ENCODE measurements around the gene GTF2E1. TPM values are rescaled to one million over a fixed set of nuclear protein-coding genes. Genes with fewer than 3 reads are reported as not detected.
"Not testable (repeated sequence)": the region's sequence is repeated elsewhere in the genome, so short reads cannot be mapped to it uniquely, and the experiment has no call there.

The GTF2E1 gene
- total RNA-seq, 4 donors from 2014 or later: 11.3 to 25.5 (median 17.2) TPM

DNA sequence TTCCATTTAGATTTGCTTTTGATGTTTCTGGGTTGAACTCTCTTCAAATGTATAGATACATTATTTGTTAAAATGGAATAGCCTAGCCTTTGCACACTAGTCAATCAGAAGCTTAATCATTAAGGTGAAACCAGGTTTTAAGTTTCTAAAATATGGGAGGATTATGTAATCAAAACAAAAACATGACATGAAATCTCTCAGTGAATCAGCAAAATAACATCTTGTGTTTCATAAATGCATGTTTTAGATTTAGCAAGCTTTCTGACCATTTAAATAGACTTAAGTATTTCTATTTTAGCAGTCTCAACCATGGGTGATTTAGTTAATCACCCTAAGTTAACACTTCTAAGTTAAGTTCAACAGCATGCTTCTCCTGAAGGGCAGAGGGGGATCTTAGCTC lies 11.3 kb downstream of the GTF2E1 start:
- Histone ChIP-seq H3K4me1 (no peaks in the 10 kb centered on the region), H3K27ac (no peak overlapping the region), H3K4me3 (replicated peaks in 1 of 3) (no peak overlapping the region), H3K9me3 (no peaks in the 10 kb centered on the region), H3K36me3 (peaks cover 0 to 2% of the 10 kb centered on the region in 2 donors), H3K27me3 (no peaks in the 10 kb centered on the region)
- TF ChIP-seq POLR2A (IDR thresholded peaks at IDR 0.05): no peak
- TF ChIP-seq, protein P1, sequence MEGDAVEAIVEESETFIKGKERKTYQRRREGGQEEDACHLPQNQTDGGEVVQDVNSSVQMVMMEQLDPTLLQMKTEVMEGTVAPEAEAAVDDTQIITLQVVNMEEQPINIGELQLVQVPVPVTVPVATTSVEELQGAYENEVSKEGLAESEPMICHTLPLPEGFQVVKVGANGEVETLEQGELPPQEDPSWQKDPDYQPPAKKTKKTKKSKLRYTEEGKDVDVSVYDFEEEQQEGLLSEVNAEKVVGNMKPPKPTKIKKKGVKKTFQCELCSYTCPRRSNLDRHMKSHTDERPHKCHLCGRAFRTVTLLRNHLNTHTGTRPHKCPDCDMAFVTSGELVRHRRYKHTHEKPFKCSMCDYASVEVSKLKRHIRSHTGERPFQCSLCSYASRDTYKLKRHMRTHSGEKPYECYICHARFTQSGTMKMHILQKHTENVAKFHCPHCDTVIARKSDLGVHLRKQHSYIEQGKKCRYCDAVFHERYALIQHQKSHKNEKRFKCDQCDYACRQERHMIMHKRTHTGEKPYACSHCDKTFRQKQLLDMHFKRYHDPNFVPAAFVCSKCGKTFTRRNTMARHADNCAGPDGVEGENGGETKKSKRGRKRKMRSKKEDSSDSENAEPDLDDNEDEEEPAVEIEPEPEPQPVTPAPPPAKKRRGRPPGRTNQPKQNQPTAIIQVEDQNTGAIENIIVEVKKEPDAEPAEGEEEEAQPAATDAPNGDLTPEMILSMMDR (IDR thresholded peaks at IDR 0.05): no peak
- no peak for DNase-seq
- intact Hi-C loops (cut with DNase I): no loop called here

DNA sequence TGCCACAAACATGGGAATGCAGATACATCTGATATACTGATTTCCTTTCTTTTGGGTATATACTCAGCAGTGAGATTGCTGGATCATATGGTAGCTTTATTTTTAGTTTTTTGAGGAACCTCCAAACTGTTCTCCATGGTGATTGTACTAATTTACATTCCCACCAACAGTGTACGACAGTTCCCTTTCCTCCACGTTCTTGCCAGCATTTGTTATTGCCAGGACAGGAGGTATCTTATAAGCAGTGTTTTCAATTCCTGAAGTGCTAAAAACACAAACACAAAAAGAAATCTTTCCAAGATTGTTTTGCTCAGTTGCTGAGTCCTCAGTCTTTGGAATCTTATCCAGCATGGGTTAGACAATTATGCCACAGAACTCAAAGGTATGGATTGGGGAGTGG lies 13.5 kb downstream of the GTF2E1 start:
- WGBS, 2 donors: 80 to 82% methylated on average over 2 of the region's 2 CpGs
- H3K4me1 ChIP-seq: no peaks in the 10 kb centered on the region
- no peaks in the 10 kb centered on the region for H3K27me3 ChIP-seq
- intact Hi-C loops (cut with DNase I): no loop called here
- TF ChIP-seq, protein P1 (IDR thresholded peaks at IDR 0.05): no peak
- H3K4me3 ChIP-seq (replicated peaks in 1 of 3): no peak overlapping the region
- no peak overlapping the region for H3K27ac ChIP-seq
- no peak for DNase-seq
- no peaks in the 10 kb centered on the region for H3K9me3 ChIP-seq
- peaks cover 0 to under 1% of the 10 kb centered on the region in 2 donors for H3K36me3 ChIP-seq

DNA sequence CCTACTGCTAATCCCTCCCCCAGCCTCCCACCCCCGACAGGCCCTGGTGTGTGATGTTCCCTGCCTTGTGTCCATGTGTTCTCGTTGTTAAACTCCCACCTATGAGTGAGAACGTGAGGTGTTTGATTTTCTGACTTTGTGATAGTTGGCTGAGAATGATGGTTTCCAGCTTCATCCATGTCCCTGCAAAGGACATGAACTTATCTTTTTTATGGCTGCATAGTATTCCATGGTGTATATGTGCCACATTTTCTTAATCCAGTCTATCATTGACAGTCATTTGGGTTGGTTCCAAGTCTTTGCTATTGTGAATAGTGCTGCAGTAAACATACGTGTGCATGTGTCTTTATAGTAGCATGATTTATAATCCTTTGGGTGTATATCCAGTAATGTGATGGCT lies 16.0 kb downstream of the GTF2E1 start:
- H3K27ac ChIP-seq; DNase-seq; H3K4me3 ChIP-seq (replicated peaks in 1 of 3); H3K4me1 ChIP-seq; intact Hi-C loops (cut with DNase I); H3K36me3 ChIP-seq; H3K27me3 ChIP-seq; H3K9me3 ChIP-seq: not testable (repeated sequence)
- 76 to 89% methylated on average over 4 of the region's 4 CpGs for WGBS, 2 donors

DNA sequence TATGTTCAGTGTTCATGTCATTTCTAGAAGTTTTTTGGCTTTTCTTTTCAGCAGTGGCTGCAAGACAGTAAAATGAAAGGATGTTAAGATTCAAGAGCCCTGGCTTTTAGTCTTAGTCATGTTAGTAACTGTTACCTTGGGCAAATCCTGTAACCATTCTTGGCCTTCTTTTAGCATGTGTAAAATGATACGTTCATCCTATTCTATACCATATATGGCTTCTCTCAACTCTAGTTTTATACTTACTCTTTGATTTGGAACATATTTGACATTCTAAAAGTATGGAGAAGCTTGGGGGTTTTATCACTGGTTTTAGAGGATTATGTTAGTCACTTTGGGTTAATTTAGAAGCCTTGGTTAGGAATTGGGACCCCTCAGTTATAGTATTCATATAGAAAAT lies 20.1 kb downstream of the GTF2E1 start:
- Histone ChIP-seq H3K36me3 (no peaks in the 10 kb centered on the region), H3K27me3 (no peaks in the 10 kb centered on the region), H3K9me3 (no peaks in the 10 kb centered on the region), H3K4me1 (peaks cover 9 to 33% of the 10 kb centered on the region in 2 donors), H3K4me3 (replicated peaks in 1 of 3) (no peak overlapping the region), H3K27ac (no peak overlapping the region)
- TF ChIP-seq, protein P1 (IDR thresholded peaks at IDR 0.05): no peak
- TF ChIP-seq POLR2A (IDR thresholded peaks at IDR 0.05): no peak
- intact Hi-C loops (cut with DNase I): no loop called here
- 98 to 100% methylated on average over 1 of the region's 1 CpG for WGBS, 2 donors
- no peak for DNase-seq

DNA sequence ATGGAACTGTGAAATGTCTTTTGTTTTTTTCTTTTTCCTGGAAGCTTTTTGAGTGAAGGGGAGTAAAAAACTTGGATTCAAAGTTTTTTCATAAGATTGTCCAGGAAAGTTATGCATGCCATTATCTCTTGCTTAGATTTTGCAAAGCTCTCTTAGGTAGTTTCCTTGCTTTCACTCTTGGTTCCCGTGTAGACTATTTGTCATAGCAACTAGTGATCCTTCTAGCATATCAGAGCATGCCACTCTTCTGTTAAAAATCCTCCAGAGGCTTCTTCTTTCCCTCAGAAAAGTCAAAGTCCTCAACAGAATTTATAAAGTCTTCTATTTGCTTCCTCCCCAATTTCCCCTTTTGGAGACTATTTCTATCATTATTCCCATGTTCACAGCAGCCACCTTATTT lies 21.1 kb downstream of the GTF2E1 start:
- TF ChIP-seq, protein P1 (IDR thresholded peaks at IDR 0.05): no peak
- no peak for TF ChIP-seq POLR2A (IDR thresholded peaks at IDR 0.05)
- 34 to 44% methylated on average over 1 of the region's 1 CpG for WGBS, 2 donors
- H3K27ac ChIP-seq: no peak overlapping the region
- H3K4me3 ChIP-seq (replicated peaks in 1 of 3): no peak overlapping the region
- peaks cover 9 to 34% of the 10 kb centered on the region in 2 donors for H3K4me1 ChIP-seq
- intact Hi-C loops (cut with DNase I): no loop called here
- H3K27me3 ChIP-seq: no peaks in the 10 kb centered on the region
- H3K9me3 ChIP-seq: no peaks in the 10 kb centered on the region
- no peak for DNase-seq
- no peaks in the 10 kb centered on the region for H3K36me3 ChIP-seq

DNA sequence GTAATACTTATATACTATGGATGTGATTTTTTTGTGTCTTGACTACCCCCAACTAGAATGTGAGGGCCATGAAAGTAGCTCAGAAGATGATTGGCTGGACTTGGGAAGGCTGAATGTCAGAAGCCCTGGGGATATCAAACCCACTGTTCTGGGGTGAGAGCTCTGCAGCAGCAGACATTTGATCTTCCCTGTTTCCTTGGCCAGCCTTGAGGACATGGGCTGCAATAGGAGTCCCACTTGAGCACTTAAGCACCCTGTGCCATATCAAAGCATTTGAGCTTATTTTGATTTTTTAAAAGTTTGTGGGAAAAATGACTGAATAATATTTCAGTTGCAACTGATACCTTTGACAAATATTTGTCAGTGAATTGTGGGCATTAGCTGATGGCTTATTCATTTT lies 21.7 kb downstream of the GTF2E1 start:
- no peaks in the 10 kb centered on the region for H3K9me3 ChIP-seq
- H3K36me3 ChIP-seq: no peaks in the 10 kb centered on the region

More for the DNA sequence above, 21.7 kb downstream of the GTF2E1 start:
- intact Hi-C loops (cut with DNase I): no loop called here
- TF ChIP-seq, protein P1 (IDR thresholded peaks at IDR 0.05): no peak
- TF ChIP-seq POLR2A (IDR thresholded peaks at IDR 0.05): no peak
- DNase-seq: peak in 1 of 2 donors; percentile 10
- Histone ChIP-seq H3K27ac (no peak overlapping the region), H3K4me1 (peaks cover 9 to 34% of the 10 kb centered on the region in 2 donors), H3K27me3 (no peaks in the 10 kb centered on the region), H3K4me3 (replicated peaks in 1 of 3) (no peak overlapping the region)

Data from thyroid gland (tissue), 4 donors.